ENCODE measurements around the gene ADAMTSL1.

ADAMTSL1 gene

DNA sequence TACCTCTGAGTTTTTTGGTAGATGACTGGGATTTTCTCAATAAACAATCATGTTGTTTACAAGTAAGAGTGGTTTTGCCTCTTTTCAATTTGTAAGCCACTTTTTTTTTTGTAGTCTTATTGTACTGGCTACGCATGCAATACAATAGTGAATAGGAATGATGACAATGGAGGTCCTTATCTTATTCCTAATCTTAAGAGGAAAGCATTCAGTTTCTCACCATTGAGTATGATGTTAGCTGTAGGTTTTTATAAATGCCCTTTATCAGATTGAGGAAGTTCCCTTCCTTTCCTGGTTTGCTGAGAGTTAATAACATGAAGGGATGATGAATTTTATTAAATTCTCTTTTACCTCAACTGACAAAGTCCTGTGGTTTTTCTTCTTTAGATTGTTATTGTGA lies 155.2 kb downstream of the ADAMTSL1 start:
- Mint-ChIP-seq H3K4me1 (ENCODE audit: low read depth) (no peaks in the 10 kb centered on the region), H3K27me3 (ENCODE audit: low read depth) (no peaks in the 10 kb centered on the region), H3K9me3 (no peaks in the 10 kb centered on the region), H3K27ac (no peak overlapping the region), H3K36me3 (ENCODE audit: low read depth) (no peaks in the 10 kb centered on the region), H3K4me3 (no peak overlapping the region)
- DNase-seq (ENCODE audit: low spot score) = no peak

DNA sequence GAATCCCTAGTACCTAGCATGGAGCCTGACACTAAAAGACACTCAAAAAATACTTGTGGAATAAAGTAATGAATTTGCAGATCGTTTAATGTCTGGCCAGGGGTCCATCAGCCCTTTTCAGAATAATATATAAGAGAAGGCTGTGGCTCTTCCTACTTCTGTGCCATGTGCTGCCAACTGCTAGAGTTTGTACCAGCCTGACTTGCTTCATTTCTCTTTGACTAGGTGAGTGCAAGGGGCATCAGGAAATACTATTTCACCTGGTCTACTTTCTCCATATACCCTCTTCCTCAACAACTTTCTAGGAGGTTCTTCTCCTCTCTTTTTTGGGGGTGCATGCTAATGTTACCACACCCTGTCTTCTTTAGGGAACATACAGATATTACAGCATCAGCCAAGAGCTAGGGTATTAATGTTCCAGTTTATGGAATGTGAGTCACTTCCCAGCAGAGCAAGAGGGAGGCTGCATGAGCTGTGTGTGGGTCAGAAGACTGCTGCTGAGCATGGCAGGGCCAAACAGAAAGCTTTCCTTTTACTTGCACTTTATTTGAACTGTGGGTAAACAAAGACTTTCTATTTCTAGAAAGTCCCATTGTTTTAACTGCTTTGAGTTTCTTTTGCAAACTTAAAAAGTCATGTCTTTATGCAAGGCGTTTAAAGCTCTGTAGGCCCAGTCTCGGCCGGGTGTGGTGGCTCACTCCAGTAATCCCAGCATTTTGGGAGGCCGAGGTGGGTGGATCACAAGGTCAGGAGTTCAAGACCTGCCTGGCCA lies 158.9 kb downstream of the ADAMTSL1 start:
- Mint-ChIP-seq H3K27ac (no peak overlapping the region), H3K4me3 (no peak overlapping the region), H3K9me3 (no peaks in the 10 kb centered on the region), H3K27me3 (ENCODE audit: low read depth) (peaks cover 2% of the 10 kb centered on the region), H3K4me1 (ENCODE audit: low read depth) (no peaks in the 10 kb centered on the region), H3K36me3 (ENCODE audit: low read depth) (no peaks in the 10 kb centered on the region)
- no peak for DNase-seq (ENCODE audit: low spot score)

DNA sequence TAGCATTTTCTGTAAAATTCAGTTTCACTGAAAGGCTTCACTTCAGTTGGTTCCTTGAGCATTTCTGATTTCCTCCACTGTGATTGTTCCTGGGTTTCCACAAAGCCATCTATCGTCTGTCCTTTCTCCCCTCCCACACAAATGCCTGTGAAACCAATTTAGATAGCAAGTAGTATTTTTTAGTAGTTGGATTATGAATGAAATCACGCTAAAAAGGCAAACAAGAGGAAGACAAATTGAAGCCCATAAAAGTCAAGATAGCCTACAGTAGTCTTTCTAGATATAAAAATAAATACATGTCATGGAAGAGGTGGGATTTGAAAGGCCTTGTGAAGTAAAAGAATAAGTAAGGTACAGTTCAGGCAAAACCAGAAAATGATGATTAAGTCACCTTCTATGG lies 162.8 kb downstream of the ADAMTSL1 start:
- Mint-ChIP-seq H3K36me3 (ENCODE audit: low read depth) (no peaks in the 10 kb centered on the region), H3K27ac (no peak overlapping the region), H3K4me1 (ENCODE audit: low read depth) (no peaks in the 10 kb centered on the region), H3K4me3 (no peak overlapping the region), H3K9me3 (no peaks in the 10 kb centered on the region), H3K27me3 (ENCODE audit: low read depth) (peaks cover 2% of the 10 kb centered on the region)
- DNase-seq (ENCODE audit: low spot score) = no peak

DNA sequence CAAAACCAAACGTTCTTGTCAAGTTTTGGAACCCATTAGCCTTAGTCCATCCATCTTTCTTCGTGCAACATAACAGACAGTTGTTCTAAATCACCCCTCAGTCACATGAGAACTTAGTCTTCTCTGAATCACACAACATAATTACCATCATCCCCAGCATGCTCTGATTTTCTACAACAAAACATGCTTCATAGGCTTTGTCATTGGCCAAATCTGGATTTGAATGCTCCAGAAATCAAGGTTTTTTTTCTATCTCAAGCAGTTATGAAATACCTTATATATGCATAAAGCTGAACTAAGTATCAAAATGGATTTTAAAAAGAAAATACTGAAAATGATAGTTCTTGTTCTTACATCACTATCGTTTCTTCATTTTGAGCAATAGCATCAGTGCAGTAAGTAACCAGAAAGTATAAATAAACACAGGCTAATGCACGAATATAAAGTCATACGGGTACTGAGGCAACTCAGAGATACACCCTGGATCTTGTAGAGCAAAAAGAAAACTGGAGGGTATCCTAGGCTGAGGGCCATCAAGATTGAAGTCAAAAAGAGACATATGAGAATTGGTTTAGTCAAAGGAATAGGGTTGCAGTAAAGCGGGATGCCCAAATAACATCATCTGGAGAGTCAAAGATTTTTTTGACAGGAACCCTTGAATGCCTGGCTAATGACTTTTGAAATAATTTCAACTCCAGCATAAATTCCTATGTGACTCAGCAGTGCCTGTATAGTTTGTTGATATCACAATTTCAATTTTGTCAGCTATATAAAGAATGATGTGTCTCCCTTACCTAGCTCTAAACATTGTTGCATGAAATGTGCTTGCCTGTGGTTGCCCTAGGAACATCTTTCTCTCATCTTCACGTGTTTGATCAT lies 164.7 kb downstream of the ADAMTSL1 start:
- Mint-ChIP-seq H3K9me3 (no peaks in the 10 kb centered on the region), H3K27me3 (ENCODE audit: low read depth) (peaks cover 2% of the 10 kb centered on the region), H3K36me3 (ENCODE audit: low read depth) (no peaks in the 10 kb centered on the region), H3K27ac (no peak overlapping the region), H3K4me3 (no peak overlapping the region), H3K4me1 (ENCODE audit: low read depth) (no peaks in the 10 kb centered on the region)
- no peak for DNase-seq (ENCODE audit: low spot score)

DNA sequence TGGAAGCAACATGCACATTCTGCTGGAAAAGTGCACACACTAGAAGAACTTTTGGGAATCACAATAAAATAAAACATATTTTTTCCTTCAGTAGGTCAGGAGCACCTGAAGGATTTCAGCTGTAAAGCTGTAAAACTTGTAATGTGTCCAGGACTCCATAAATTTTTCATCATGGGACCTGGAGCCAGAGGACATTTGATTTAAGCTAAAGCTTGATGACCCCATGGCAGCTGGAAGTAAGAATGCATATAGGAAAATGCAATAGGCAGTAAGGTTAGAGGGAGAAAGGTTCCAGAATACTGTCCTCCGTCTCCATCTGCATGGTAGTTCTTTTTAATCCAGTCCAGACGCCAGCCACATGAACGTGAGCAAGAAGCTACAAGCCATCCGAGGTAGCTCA lies 166.0 kb downstream of the ADAMTSL1 start:
- DNase-seq (ENCODE audit: low spot score) = no peak
- Mint-ChIP-seq H3K27me3 (ENCODE audit: low read depth) (peaks cover 2% of the 10 kb centered on the region), H3K9me3 (no peaks in the 10 kb centered on the region), H3K4me1 (ENCODE audit: low read depth) (no peaks in the 10 kb centered on the region), H3K4me3 (no peak overlapping the region), H3K27ac (no peak overlapping the region), H3K36me3 (ENCODE audit: low read depth) (no peaks in the 10 kb centered on the region)

DNA sequence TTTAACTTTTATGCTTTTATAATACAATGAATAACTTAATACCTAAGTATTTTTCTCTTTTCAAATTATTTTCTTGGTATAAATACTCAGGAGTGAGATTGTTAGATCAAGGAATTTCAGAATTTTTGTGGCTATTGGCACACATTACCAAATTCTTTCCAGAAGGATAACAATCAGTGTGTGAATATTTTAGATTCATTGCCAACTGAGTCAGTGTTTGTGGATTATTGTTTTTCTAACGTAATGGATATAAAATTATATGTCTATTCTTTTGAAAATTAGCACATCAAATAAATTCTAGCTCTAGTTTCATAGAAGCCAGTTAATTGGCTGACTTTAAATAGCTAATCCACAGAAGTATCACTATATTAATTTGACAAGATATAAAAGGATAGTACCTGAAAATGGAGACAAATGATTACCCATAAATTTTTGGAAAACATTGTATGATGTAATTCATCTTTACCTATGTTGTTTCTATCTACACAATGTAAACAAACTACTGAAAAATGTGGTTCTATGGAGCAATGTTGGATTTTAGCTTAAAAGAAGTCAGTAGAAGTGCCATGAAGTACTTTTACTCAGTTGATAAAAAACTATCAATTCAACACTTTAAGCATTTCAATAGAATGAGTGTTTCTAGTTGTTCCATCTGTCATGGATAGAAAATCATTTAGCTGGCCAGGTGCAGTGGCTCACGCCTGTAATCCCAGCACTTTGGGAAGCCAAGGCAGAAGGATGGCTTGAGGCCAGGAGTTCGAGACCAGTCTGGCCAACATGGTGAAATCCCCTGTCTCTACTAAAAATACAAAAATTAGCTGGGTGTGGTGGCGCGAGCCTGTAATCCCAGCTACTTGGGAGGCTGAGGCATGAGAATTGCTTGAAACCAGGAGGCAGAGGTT lies 185.1 kb downstream of the ADAMTSL1 start:
- Mint-ChIP-seq H3K36me3 (ENCODE audit: low read depth) (no peaks in the 10 kb centered on the region), H3K9me3 (no peaks in the 10 kb centered on the region)
- no peak for DNase-seq (ENCODE audit: low spot score)

DNA sequence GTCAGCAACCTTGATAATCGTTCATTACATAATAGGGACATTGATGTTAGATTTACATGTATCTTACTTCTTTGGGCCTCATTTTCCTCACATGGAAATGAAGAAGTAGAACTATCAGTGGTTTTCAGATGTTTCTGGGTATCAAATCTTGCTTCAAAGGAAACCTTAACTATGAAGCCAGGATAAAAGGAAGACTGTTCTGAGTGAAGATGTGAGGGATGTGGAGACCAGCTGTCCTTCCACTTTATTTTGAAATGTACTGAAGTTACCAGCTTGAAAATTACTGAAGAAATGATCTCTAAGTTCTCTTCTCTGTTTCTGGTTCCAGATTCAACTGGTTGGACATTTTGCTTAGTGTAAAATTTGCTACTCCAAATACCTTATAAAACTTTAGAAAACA lies 186.0 kb downstream of the ADAMTSL1 start:
- no peaks in the 10 kb centered on the region for H3K9me3 Mint-ChIP-seq
- no peak overlapping the region for H3K27ac Mint-ChIP-seq
- H3K4me3 Mint-ChIP-seq = no peak overlapping the region
- H3K27me3 Mint-ChIP-seq (ENCODE audit: low read depth) = no peaks in the 10 kb centered on the region
- no peaks in the 10 kb centered on the region for H3K36me3 Mint-ChIP-seq (ENCODE audit: low read depth)
- DNase-seq (ENCODE audit: low spot score) = no peak
- no peaks in the 10 kb centered on the region for H3K4me1 Mint-ChIP-seq (ENCODE audit: low read depth)

More for the DNA sequence above, 185.1 kb downstream of the ADAMTSL1 start:
- H3K4me1 Mint-ChIP-seq (ENCODE audit: low read depth) = no peaks in the 10 kb centered on the region
- H3K4me3 Mint-ChIP-seq = no peak overlapping the region
- H3K27me3 Mint-ChIP-seq (ENCODE audit: low read depth) = no peaks in the 10 kb centered on the region
- H3K27ac Mint-ChIP-seq = no peak overlapping the region

DNA sequence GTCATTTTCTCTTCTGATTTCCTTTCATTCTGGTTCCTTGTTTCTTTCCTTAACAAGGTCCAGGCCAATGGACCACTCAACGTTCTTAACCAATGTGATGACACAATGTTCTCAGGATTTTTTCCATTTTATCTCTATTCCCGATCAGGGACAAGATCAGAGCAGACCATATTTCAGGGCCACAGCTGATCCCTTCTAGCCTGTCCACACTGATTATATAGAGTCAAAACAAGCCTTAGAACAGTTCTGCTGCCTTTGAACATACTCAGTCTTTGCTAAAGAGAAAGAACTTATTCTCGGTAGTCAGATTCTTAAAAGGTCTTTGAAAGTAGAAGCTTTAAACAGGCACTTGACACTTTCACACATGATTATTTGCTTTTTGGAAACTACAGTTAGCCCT lies 188.4 kb downstream of the ADAMTSL1 start:
- Mint-ChIP-seq H3K36me3 (ENCODE audit: low read depth) (no peaks in the 10 kb centered on the region), H3K4me3 (no peak overlapping the region), H3K4me1 (ENCODE audit: low read depth) (no peaks in the 10 kb centered on the region), H3K27me3 (ENCODE audit: low read depth) (no peaks in the 10 kb centered on the region), H3K27ac (no peak overlapping the region), H3K9me3 (no peaks in the 10 kb centered on the region)
- no peak for DNase-seq (ENCODE audit: low spot score)

DNA sequence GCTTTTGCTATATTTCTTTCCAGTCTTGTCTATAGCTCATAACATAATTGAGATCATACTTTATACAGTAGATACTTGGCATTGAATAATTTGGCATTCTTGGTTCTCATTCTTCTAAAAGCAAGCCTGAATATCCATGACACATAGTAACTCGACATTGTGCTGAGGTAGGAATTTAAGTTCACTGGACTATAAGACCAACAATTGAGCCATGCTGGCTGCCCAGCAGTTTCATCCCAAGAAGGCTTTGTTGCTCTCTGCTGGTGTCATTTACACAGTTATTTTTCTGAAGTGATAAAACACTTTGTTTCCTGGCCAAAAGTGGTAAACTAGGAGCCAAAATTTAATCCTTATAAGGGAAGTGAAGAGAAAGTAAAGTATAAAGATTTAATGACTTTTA lies 192.0 kb downstream of the ADAMTSL1 start:
- H3K4me1 Mint-ChIP-seq (ENCODE audit: low read depth) = no peaks in the 10 kb centered on the region
- no peaks in the 10 kb centered on the region for H3K36me3 Mint-ChIP-seq (ENCODE audit: low read depth)
- no peak overlapping the region for H3K27ac Mint-ChIP-seq
- no peak overlapping the region for H3K4me3 Mint-ChIP-seq
- H3K27me3 Mint-ChIP-seq (ENCODE audit: low read depth) = no peaks in the 10 kb centered on the region
- no peaks in the 10 kb centered on the region for H3K9me3 Mint-ChIP-seq
- no peak for DNase-seq (ENCODE audit: low spot score)

DNA sequence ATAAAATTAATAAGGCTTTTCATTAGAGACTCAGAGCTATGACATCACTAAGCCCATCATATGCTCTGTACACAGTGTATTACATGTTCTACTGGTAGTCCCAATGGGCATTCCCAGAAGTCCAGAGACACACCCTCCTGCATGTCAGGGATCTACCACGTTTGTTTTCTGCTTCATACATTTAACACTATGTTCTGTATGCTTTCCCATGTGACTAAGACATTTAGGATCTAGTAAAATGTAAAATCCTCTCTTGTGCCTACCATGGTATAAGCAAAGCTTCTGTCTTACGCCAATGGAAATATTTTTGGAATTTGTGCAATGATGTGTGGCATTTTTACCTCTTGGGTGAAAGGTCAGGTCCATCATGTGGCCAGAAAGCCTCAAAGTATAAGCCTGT lies 192.4 kb downstream of the ADAMTSL1 start:
- H3K4me3 Mint-ChIP-seq = no peak overlapping the region
- H3K36me3 Mint-ChIP-seq (ENCODE audit: low read depth) = no peaks in the 10 kb centered on the region
- no peaks in the 10 kb centered on the region for H3K9me3 Mint-ChIP-seq
- no peaks in the 10 kb centered on the region for H3K27me3 Mint-ChIP-seq (ENCODE audit: low read depth)
- H3K27ac Mint-ChIP-seq = no peak overlapping the region
- no peaks in the 10 kb centered on the region for H3K4me1 Mint-ChIP-seq (ENCODE audit: low read depth)
- DNase-seq (ENCODE audit: low spot score) = no peak

DNA sequence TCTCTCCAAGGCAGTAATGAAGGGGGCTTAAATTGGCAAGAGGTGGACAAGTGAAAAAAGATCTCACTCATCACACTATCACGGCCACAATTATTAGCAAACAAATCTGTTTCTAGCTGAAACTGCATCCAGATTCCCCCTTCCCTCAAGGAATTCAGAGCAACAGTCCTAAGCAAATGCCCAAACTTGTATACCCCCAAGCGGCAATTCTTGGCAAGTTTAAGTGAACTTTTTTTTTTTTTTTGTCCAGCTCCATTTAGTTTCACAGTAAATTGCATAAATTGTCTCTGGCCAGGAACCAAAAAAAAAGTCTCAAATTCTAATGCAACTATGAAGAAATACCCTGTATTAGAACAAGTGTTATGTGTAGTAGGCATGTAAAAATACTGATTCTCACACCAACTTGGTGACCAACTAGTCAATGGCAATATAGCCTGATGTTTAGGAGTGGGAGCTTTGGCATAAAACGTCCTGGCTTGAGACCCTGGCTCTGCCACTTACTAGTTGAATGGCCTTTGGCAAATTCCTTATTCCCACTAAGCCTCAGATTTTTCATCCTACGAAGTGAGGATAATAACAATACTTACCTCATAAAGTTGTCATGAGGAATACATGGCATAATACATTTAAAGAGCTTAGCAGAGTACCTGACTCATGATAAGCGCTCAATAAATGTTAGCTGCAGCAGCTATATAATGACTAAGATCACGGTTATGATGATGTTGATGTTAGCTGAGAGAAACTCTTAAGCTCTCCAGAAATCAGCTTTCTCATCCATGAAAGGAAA lies 193.2 kb downstream of the ADAMTSL1 start:
- no peak for DNase-seq (ENCODE audit: low spot score)
- Mint-ChIP-seq H3K36me3 (ENCODE audit: low read depth) (no peaks in the 10 kb centered on the region), H3K9me3 (no peaks in the 10 kb centered on the region), H3K27me3 (ENCODE audit: low read depth) (no peaks in the 10 kb centered on the region), H3K4me1 (ENCODE audit: low read depth) (no peaks in the 10 kb centered on the region), H3K27ac (no peak overlapping the region), H3K4me3 (no peak overlapping the region)

DNA sequence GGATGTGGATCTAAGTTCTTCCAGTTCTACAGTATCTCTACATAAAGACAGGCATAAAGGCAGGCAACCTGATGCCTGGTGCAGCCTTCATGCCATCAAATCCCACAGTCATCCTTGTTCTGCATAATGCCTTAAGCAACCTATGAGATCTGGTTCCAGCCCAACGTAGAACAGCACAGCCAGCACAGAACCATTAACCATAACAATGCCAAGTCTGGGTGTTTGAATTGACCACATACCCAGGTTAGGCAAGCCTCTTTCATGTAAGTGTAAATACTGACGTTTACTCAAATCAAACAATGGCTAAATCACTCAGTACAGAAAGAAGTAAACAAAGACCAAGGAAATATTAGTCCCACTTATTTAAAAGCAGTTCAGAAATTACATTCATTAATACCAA lies 195.0 kb downstream of the ADAMTSL1 start:
- no peak for DNase-seq (ENCODE audit: low spot score)
- no peak overlapping the region for H3K27ac Mint-ChIP-seq
- H3K4me3 Mint-ChIP-seq = no peak overlapping the region
- no peaks in the 10 kb centered on the region for H3K9me3 Mint-ChIP-seq
- no peaks in the 10 kb centered on the region for H3K36me3 Mint-ChIP-seq (ENCODE audit: low read depth)
- H3K27me3 Mint-ChIP-seq (ENCODE audit: low read depth) = no peaks in the 10 kb centered on the region
- no peaks in the 10 kb centered on the region for H3K4me1 Mint-ChIP-seq (ENCODE audit: low read depth)

DNA sequence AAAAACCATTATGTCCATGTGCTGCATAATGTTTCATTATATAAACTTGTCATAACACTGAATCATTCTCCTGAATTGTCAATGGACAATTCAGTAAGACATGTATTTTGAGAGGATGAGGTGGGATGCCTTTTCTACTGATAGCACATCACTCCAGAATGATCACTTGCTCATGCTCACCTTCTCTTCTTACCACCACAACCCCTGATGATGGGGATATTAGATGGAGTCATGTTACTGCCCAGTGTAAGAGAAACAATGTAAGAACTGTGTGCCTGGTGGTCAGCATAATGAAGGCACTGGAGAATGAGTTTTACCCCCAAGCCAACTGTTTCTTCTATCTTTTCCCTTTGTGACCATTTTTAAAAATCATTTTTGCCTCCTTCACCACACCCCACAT lies 198.8 kb downstream of the ADAMTSL1 start:
- no peaks in the 10 kb centered on the region for H3K4me1 Mint-ChIP-seq (ENCODE audit: low read depth)
- H3K27ac Mint-ChIP-seq = no peak overlapping the region
- DNase-seq (ENCODE audit: low spot score) = no peak
- no peaks in the 10 kb centered on the region for H3K27me3 Mint-ChIP-seq (ENCODE audit: low read depth)
- H3K9me3 Mint-ChIP-seq = no peaks in the 10 kb centered on the region
- H3K4me3 Mint-ChIP-seq = no peak overlapping the region
- no peaks in the 10 kb centered on the region for H3K36me3 Mint-ChIP-seq (ENCODE audit: low read depth)
